K562 (cell line): ENCODE data around the gene HS3ST4. TPM values are rescaled to one million over a fixed set of nuclear protein-coding genes. Genes with fewer than 3 reads are reported as not detected.

Source experiments
- ATAC-seq: fragments of 200-7000 bp; cut with Tn5 transposase; 3 replicates; pipeline ENCODE4 v1.9.1; 2020; ENCODE audit warnings: moderate library complexity
- BruUV-seq: library from RNA; stranded (reverse); fragments of 400-500 nt; replicated peaks from 2 replicates; lab custom pipeline; 2021; lab: Mats Ljungman, UMichigan
- CTCF ChIA-PET: fragments of 300-600 bp; formaldehyde crosslinking; extraction: SDS; loops from one replicate; lab custom pipeline; 2021; ENCODE audit warnings: low intra/inter-chr PET ratio; lab: Yijun Ruan, JAX
- POLR2A ChIA-PET: fragments of 300-600, 350-650 bp; sonication (Branson Sonifier 250); formaldehyde crosslinking; extraction: SDS; loops from one replicate; lab custom pipeline; 2021; ENCODE audit warnings: antibody characterized with exemption, inconsistent platforms; lab: Yijun Ruan, JAX
- DNase-seq, 4 experiments: peaks; one replicate each; pipeline versions ENCODE4 v3.0.0 to v3.0.0-alpha.2; 2011 to 2018; ENCODE audit warnings: low spot score in 3 of 4, mixed read lengths in 3 of 4; ENCODE audit errors: extremely low read depth in 1 of 4
- FAIRE-seq: peaks from 2 replicates; lab custom pipeline; 2011; peaks lifted over from hg19 to GRCh38; lab: Jason Lieb, UNC
- H2AFZ ChIP-seq: 2 replicates; pipeline ENCODE4 v1.6.0; 2011; ENCODE audit warnings: low read depth, low read length, control low read depth, inconsistent platforms
- H3K27ac ChIP-seq: fragments of 200-600 bp; 3 replicates; pipeline ENCODE4 v1.8.0; 2011; ENCODE audit warnings: low read depth, mild to moderate bottlenecking, control low read depth, inconsistent platforms, low read length, moderate library complexity, mixed read lengths; ENCODE audit errors: extremely low read depth
- H3K27me3 ChIP-seq, 2 experiments: fragments of 300-600 bp in 1 of 2; 2 replicates in 1 of 2; 3 replicates in 1 of 2; pipeline versions ENCODE4 v1.6.0 to v1.8.0; 2011; ENCODE audit warnings: inconsistent platforms in 2 of 2, low read length in 2 of 2, mild to moderate bottlenecking in 1 of 2, mixed read lengths in 1 of 2, moderate library complexity in 1 of 2; ENCODE audit not compliant: control insufficient read depth in 2 of 2, insufficient read depth in 2 of 2
- H3K36me3 ChIP-seq: fragments of 300-600 bp; 3 replicates; pipeline ENCODE4 v1.8.0; 2011; ENCODE audit warnings: mild to moderate bottlenecking, low read length, inconsistent platforms; ENCODE audit not compliant: control insufficient read depth, insufficient read depth
- H3K4me1 ChIP-seq, 2 experiments: fragments of 200-600 bp in 1 of 2; replicated peaks in 1 of 2; 2 replicates in 1 of 2; 3 replicates in 1 of 2; pipeline versions ENCODE4 v1.5.1 to v1.8.0; 2011; ENCODE audit warnings: inconsistent platforms in 2 of 2, low read length in 2 of 2, mild to moderate bottlenecking in 1 of 2, mixed read lengths in 1 of 2, moderate library complexity in 1 of 2; ENCODE audit not compliant: control insufficient read depth in 2 of 2, insufficient read depth in 2 of 2
- H3K4me2 ChIP-seq: 2 replicates; pipeline ENCODE4 v1.6.1; 2011; ENCODE audit warnings: low read length, control low read depth, inconsistent platforms, mixed read lengths; ENCODE audit not compliant: insufficient read depth
- H3K4me3 ChIP-seq: fragments of 200-600 bp; sonication (generic), shearing (Covaris generic); 2 replicates; pipeline ENCODE4 v1.5.1; 2016; ENCODE audit warnings: control low read depth, inconsistent platforms
- H3K79me2 ChIP-seq: fragments of 200-600 bp; 3 replicates; pipeline ENCODE4 v1.8.0; 2011; ENCODE audit warnings: low read length, inconsistent platforms; ENCODE audit not compliant: control insufficient read depth, insufficient read depth
- H3K9ac ChIP-seq, 2 experiments: 2 replicates each; pipeline versions ENCODE4 v1.6.0 to v1.6.1; 2011; ENCODE audit warnings: low read depth in 2 of 2, low read length in 2 of 2, control low read depth in 1 of 2, inconsistent platforms in 1 of 2, mild to moderate bottlenecking in 1 of 2, mixed read lengths in 1 of 2; ENCODE audit not compliant: insufficient read depth in 1 of 2
- H3K9me1 ChIP-seq: one replicate; pipeline ENCODE4 v1.6.0; 2011; ENCODE audit warnings: inconsistent platforms, mild to moderate bottlenecking, low read length, moderate library complexity; ENCODE audit not compliant: control insufficient read depth, insufficient read depth
- H3K9me3 ChIP-seq: replicated peaks from 2 replicates; pipeline ENCODE4 v1.5.1; 2011; ENCODE audit warnings: low read depth, low read length, inconsistent platforms; ENCODE audit not compliant: control insufficient read depth, insufficient read depth
- H4K20me1 ChIP-seq: replicated peaks from 2 replicates; pipeline ENCODE4 v1.6.1; 2011; ENCODE audit warnings: low read length, inconsistent platforms, mixed read lengths; ENCODE audit not compliant: control insufficient read depth, insufficient read depth
- ARID3A ChIP-seq: IDR thresholded peaks from 2 replicates; pipeline ENCODE4 v1.6.1; 2012; ENCODE audit warnings: low read depth, low read length, improper control_type of control experiment, borderline replicate concordance
- MBD1 ChIP-seq: fragments of 250-450 bp; sonication (Bioruptor Pico); IDR thresholded peaks from 2 replicates; pipeline ENCODE4 v1.8.0; 2022; ENCODE audit warnings: inconsistent platforms
- RBM22 ChIP-seq: fragments of 200-400 bp; formaldehyde crosslinking; IDR thresholded peaks from 2 replicates; pipeline ENCODE4 v1.6.1; 2018; ENCODE audit warnings: low read length, low read depth; ENCODE audit not compliant: poor library complexity, severe bottlenecking
- SMAD3 ChIP-seq: fragments of 450-650 bp; formaldehyde crosslinking; conservative IDR thresholded peaks from 2 replicates; pipeline ENCODE4 v1.4.0; 2020; ENCODE audit warnings: mild to moderate bottlenecking
- ZNF280A ChIP-seq: fragments of 450-650 bp; IDR thresholded peaks from 2 replicates; pipeline ENCODE4 v1.6.1; 2018; ENCODE audit warnings: mild to moderate bottlenecking, low read depth; ENCODE audit not compliant: partially characterized antibody
- WGBS: fragments of 100-300 bp; shearing (Covaris generic); methylation state at CpG from one replicate; pipeline ENCODE4 v1.1.6; 2016; ENCODE audit warnings: low coverage, mixed read lengths; ENCODE audit not compliant: insufficient coverage; ENCODE audit errors: missing lambda C conversion rate; 5-methylcytosine and 5-hydroxymethylcytosine counted together
- in situ Hi-C: fragments of 300-500 bp; cut with MboI; formaldehyde crosslinking; loops from 4 replicates; pipeline ENCODE4 v1.15.0; 2018; ENCODE audit warnings: inconsistent platforms, mixed read lengths
- intact Hi-C: fragments of 100-400 bp; cut with micrococcal nuclease; formaldehyde crosslinking; loops from 2 replicates; pipeline ENCODE4 v1.14.2; 2022
- polyA plus RNA-seq, 8 experiments: library from polyadenylated mRNA; depleted of rRNA in 4 of 8; stranded (reverse) in 5 of 8; unstranded in 3 of 8; fragments of >200 nt; fragmentation: Nextera tagmentation in 2 of 8; fragmentation: Illumina TruSeq in 1 of 8; extraction: Ambion mirVana in 2 of 8; extraction: Trizol in 1 of 8; gene quantifications; 2 replicates each; pipeline versions ENCODE4 v1.2.1 to v1.2.3, GENCODE V29; 2011 to 2014; ENCODE audit warnings: inconsistent platforms in 1 of 8, missing spikeins in 1 of 8
- total RNA-seq, 7 experiments: library from RNA; depleted of rRNA in 6 of 7; stranded (reverse); fragments of >200 nt in 6 of 7; fragmentation: Illumina TruSeq in 2 of 7; extraction: Trizol in 2 of 7; gene quantifications; 2 replicates each; pipeline versions ENCODE4 v1.2.1 to v1.2.3, GENCODE V29; 2011 to 2021; ENCODE audit warnings: low replicate concordance in 1 of 7
- TF ChIP-seq, protein P1 (sequence below): fragments of 250-450 bp; sonication (Bioruptor Pico); IDR thresholded peaks from 2 replicates; pipeline ENCODE4 v1.5.0; 2020; ENCODE audit warnings: mild to moderate bottlenecking

Gene HS3ST4
- total and polyA plus RNA-seq, 9 of the 15 experiments (the other 6 are each of a cell fraction or from before 2014, with no cell fraction given): not detected

DNA sequence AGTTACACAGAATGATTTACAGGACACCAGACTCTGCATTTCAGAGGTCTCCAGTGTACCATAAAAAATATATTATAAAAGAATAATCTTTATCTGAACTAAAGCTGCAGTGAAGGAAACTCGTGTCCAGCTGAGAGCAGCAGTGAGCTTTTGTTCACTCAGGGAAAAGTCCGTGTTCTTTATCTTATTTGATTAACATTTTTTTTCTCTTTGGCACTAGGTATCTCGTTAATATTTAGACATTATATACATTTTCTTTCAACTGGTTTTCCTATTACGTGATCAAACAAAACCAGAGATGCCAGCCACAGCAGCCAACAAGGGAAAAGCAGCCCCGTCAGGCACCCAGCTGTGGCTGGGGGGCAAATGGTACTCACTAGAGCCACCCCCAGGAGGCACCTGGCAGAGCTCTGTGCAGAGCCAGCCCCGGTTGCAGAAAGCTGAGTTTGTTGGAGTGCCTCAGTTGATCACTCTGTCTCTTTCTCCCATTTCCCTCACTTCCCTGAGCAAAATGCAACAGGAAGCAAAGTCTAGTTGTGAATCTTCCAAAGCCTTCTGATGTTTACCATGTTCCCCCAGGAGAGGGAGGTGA is 1.1 kb upstream of the HS3ST4 start (continued):
- no peak for TF ChIP-seq ZNF280A
- no peak for TF ChIP-seq SMAD3

DNA sequence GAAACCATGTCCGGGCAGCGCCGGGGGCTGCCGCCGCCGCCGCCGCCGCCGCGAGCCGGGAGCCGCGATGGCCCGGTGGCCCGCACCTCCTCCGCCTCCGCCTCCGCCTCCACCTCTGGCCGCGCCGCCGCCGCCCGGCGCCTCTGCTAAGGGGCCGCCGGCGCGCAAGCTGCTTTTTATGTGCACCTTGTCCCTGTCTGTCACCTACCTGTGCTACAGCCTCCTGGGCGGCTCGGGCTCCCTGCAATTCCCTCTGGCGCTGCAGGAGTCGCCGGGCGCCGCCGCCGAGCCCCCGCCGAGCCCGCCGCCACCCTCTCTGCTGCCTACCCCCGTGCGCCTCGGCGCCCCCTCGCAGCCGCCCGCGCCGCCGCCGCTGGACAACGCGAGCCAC is 587 bp downstream of the HS3ST4 start:
- POLR2A ChIA-PET: interaction anchor here (0.7 kb wide), 1 partner anchor 1341 kb away, joined by 3 read pairs; no protein-coding TSS in a partner anchor
- no peak for DNase-seq
- Histone ChIP-seq H3K9me3 (no peaks in the 10 kb centered on the region), H3K4me1 (0 out of 5 replicates have a peak, but pooled peaks cover 0 to 5% of the 10 kb centered on the region in 2 experiments), H3K9me1 (no peaks in the 10 kb centered on the region), H2AFZ (no peak overlapping the region), H3K27ac (no peak overlapping the region), H3K36me3 (no peaks in the 10 kb centered on the region), H3K9ac (no peak overlapping the region), H4K20me1 (0 out of 2 replicates have a peak, but pooled peaks cover 3% of the 10 kb centered on the region), H3K4me2 (no peak overlapping the region), H3K4me3 (no peak overlapping the region), H3K27me3 (peaks cover 10 to 37% of the 10 kb centered on the region in 2 experiments; a peak in 3 of 5 replicates), H3K79me2 (no peaks in the 10 kb centered on the region)
- FAIRE-seq: no peak
- CTCF ChIA-PET: no interaction called here
- intact Hi-C loops: no loop called here
- WGBS: 22% methylated on average over 6 of the region's 56 CpGs
- TF ChIP-seq, protein P1, sequence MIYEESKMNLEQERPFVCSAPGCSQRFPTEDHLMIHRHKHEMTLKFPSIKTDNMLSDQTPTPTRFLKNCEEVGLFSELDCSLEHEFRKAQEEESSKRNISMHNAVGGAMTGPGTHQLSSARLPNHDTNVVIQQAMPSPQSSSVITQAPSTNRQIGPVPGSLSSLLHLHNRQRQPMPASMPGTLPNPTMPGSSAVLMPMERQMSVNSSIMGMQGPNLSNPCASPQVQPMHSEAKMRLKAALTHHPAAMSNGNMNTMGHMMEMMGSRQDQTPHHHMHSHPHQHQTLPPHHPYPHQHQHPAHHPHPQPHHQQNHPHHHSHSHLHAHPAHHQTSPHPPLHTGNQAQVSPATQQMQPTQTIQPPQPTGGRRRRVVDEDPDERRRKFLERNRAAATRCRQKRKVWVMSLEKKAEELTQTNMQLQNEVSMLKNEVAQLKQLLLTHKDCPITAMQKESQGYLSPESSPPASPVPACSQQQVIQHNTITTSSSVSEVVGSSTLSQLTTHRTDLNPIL (CRISPR knock-in tag): no peak
- TF ChIP-seq ARID3A: no peak
- no peak for TF ChIP-seq RBM22
- TF ChIP-seq MBD1 (CRISPR knock-in tag): no peak
- in situ Hi-C loops: no loop called here
- ATAC-seq: no peak
- no TSS peak for BruUV-seq
